HEK293 (cell line): ENCODE measurements around the gene CDC42.

Experiments
- SALL2 ChIP-seq: fragments of 450-650 bp; formaldehyde crosslinking; IDR thresholded peaks from 2 replicates; pipeline ENCODE4 v1.5.0; 2017; ENCODE audit warnings: missing biosample characterization, mild to moderate bottlenecking, missing genetic modification characterization, borderline replicate concordance
- ZNF37A ChIP-seq: fragments of 450-650 bp; IDR thresholded peaks from 2 replicates; pipeline ENCODE4 v1.5.1; 2018; ENCODE audit warnings: missing biosample characterization, missing genetic modification characterization
- ZNF76 ChIP-seq: fragments of 450-650 bp; formaldehyde crosslinking; IDR thresholded peaks from 2 replicates; pipeline ENCODE4; 2016; ENCODE audit warnings: low read depth, missing biosample characterization, missing genetic modification characterization, borderline replicate concordance
- TF ChIP-seq, protein P1 (sequence below): fragments of 450-650 bp; formaldehyde crosslinking; IDR thresholded peaks from 2 replicates; pipeline ENCODE4 v1.5.1; 2016; ENCODE audit warnings: missing biosample characterization, missing genetic modification characterization
- TF ChIP-seq, protein P2 (sequence below): fragments of 450-650 bp; formaldehyde crosslinking; IDR thresholded peaks from 2 replicates; pipeline ENCODE4 v1.5.1; 2017; ENCODE audit warnings: missing biosample characterization, mild to moderate bottlenecking, missing genetic modification characterization, moderate library complexity
- TF ChIP-seq, protein P3 (sequence below): fragments of 450-650 bp; formaldehyde crosslinking; IDR thresholded peaks from 2 replicates; pipeline ENCODE4 v1.5.1; 2016; ENCODE audit warnings: missing biosample characterization, missing genetic modification characterization
- TF ChIP-seq, protein P4 (sequence below): sonication (generic); formaldehyde crosslinking; IDR thresholded peaks from 2 replicates; pipeline ENCODE4 v1.8.1; 2022; ENCODE audit warnings: mild to moderate bottlenecking, moderate library complexity, missing genetic modification reagents
- TF ChIP-seq, protein P5 (sequence below): fragments of 450-650 bp; formaldehyde crosslinking; IDR thresholded peaks from 2 replicates; pipeline ENCODE4 v1.5.1; 2016; ENCODE audit warnings: missing biosample characterization, missing genetic modification characterization

DNA sequence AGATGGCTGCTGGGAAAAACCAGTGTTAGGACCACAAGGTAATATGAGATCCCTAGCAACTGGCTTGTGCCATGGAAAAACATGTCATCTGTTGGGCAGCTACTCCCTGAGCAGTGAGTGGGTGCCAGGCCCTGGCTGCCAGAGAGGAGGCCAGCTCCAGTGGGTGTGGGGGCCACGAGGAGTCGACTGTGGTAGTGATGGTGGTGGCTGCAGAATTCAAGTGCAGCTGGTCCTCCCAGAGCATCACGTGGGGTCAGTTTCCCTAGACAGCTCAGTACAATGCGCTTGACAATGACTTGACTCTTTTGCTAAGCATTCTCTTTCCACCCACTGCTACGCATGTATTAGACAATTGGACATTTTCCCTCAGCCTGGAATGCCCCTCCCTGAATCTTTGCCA is 14.5 kb upstream of the CDC42 start:
- TF ChIP-seq, protein P1, sequence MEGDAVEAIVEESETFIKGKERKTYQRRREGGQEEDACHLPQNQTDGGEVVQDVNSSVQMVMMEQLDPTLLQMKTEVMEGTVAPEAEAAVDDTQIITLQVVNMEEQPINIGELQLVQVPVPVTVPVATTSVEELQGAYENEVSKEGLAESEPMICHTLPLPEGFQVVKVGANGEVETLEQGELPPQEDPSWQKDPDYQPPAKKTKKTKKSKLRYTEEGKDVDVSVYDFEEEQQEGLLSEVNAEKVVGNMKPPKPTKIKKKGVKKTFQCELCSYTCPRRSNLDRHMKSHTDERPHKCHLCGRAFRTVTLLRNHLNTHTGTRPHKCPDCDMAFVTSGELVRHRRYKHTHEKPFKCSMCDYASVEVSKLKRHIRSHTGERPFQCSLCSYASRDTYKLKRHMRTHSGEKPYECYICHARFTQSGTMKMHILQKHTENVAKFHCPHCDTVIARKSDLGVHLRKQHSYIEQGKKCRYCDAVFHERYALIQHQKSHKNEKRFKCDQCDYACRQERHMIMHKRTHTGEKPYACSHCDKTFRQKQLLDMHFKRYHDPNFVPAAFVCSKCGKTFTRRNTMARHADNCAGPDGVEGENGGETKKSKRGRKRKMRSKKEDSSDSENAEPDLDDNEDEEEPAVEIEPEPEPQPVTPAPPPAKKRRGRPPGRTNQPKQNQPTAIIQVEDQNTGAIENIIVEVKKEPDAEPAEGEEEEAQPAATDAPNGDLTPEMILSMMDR: no peak
- TF ChIP-seq, protein P2, sequence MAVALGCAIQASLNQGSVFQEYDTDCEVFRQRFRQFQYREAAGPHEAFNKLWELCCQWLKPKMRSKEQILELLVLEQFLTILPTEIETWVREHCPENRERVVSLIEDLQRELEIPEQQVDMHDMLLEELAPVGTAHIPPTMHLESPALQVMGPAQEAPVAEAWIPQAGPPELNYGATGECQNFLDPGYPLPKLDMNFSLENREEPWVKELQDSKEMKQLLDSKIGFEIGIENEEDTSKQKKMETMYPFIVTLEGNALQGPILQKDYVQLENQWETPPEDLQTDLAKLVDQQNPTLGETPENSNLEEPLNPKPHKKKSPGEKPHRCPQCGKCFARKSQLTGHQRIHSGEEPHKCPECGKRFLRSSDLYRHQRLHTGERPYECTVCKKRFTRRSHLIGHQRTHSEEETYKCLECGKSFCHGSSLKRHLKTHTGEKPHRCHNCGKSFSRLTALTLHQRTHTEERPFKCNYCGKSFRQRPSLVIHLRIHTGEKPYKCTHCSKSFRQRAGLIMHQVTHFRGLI (tag by site-specific recombination): no peak
- TF ChIP-seq, protein P3, sequence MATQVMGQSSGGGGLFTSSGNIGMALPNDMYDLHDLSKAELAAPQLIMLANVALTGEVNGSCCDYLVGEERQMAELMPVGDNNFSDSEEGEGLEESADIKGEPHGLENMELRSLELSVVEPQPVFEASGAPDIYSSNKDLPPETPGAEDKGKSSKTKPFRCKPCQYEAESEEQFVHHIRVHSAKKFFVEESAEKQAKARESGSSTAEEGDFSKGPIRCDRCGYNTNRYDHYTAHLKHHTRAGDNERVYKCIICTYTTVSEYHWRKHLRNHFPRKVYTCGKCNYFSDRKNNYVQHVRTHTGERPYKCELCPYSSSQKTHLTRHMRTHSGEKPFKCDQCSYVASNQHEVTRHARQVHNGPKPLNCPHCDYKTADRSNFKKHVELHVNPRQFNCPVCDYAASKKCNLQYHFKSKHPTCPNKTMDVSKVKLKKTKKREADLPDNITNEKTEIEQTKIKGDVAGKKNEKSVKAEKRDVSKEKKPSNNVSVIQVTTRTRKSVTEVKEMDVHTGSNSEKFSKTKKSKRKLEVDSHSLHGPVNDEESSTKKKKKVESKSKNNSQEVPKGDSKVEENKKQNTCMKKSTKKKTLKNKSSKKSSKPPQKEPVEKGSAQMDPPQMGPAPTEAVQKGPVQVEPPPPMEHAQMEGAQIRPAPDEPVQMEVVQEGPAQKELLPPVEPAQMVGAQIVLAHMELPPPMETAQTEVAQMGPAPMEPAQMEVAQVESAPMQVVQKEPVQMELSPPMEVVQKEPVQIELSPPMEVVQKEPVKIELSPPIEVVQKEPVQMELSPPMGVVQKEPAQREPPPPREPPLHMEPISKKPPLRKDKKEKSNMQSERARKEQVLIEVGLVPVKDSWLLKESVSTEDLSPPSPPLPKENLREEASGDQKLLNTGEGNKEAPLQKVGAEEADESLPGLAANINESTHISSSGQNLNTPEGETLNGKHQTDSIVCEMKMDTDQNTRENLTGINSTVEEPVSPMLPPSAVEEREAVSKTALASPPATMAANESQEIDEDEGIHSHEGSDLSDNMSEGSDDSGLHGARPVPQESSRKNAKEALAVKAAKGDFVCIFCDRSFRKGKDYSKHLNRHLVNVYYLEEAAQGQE (tag by site-specific recombination): no peak
- TF ChIP-seq, protein P4, sequence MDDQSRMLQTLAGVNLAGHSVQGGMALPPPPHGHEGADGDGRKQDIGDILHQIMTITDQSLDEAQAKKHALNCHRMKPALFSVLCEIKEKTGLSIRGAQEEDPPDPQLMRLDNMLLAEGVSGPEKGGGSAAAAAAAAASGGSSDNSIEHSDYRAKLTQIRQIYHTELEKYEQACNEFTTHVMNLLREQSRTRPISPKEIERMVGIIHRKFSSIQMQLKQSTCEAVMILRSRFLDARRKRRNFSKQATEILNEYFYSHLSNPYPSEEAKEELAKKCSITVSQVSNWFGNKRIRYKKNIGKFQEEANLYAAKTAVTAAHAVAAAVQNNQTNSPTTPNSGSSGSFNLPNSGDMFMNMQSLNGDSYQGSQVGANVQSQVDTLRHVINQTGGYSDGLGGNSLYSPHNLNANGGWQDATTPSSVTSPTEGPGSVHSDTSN (CRISPR knock-in tag): no peak
- TF ChIP-seq, protein P5, sequence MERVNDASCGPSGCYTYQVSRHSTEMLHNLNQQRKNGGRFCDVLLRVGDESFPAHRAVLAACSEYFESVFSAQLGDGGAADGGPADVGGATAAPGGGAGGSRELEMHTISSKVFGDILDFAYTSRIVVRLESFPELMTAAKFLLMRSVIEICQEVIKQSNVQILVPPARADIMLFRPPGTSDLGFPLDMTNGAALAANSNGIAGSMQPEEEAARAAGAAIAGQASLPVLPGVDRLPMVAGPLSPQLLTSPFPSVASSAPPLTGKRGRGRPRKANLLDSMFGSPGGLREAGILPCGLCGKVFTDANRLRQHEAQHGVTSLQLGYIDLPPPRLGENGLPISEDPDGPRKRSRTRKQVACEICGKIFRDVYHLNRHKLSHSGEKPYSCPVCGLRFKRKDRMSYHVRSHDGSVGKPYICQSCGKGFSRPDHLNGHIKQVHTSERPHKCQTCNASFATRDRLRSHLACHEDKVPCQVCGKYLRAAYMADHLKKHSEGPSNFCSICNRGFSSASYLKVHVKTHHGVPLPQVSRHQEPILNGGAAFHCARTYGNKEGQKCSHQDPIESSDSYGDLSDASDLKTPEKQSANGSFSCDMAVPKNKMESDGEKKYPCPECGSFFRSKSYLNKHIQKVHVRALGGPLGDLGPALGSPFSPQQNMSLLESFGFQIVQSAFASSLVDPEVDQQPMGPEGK: no peak
- TF ChIP-seq ZNF76 (tag by site-specific recombination) (no peak), ZNF37A (tag by site-specific recombination) (no peak), SALL2 (no peak)
